ENCODE data around the gene LANCL2. TPM values are rescaled to one million over a fixed set of nuclear protein-coding genes. Genes with fewer than 3 reads are reported as not detected.

LANCL2 gene
- total and polyA plus RNA-seq, 2 experiments from 2014 or later: 11.7 to 13.8 TPM

DNA sequence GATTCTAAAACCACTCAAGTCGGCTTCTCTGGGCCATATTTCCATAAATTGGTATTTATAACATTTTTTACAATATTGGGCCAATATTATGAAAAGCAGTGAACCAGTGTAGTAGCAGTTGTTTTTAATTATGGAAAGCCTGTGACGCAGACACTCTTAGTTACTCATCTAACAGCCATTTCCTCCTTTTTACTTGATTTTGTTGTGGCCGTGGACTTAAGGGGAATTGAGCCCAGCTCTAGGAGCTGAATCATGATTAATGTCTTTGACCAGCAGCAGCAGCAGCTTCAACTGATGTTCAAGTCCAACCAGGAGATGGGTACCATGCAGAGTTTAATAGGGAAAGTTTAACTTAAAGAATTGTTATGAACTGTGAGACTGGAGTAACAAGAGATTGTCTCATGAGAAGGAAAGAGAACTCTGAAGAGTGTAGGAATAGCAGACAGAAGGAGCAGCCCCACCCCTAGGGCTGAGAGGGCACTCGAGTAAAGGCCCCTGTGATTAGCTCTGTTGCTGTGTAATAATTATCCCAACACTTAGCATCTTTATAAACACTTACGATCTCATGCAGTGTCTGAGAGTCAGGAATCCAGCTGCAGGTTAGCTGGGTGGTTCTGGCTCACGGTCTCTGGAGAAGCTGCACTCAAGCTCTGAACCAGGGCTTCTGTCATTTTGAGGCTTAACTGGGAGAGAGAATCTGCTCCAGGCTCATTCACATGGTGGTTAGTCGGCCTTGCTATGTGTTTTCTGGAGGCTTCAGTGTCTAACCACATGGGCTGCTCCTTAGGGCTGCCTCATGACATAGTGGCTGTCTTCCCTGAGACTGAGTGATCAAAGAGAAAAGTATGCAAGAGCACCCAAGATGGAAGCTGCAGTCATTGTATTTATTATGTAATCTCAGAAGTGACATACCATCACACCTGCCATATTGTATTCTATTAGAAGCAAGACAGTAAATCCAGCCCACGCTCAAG is 4.6 kb downstream of the LANCL2 start:
- Histone ChIP-seq H3F3A (ENCODE audit: insufficient read depth) (peaks cover 11% of the 10 kb centered on the region), H3K9ac (no peak overlapping the region; the same call in 1 of the 2 replicates), H3K4me2 (ENCODE audit: unreplicated experiment) (no peak overlapping the region), H3K27ac (no peak overlapping the region), H3K27me3 (replicated peaks; ENCODE audit: insufficient read depth) (no peaks in the 10 kb centered on the region), H3K9me2 (ENCODE audit: insufficient read depth) (no peaks in the 10 kb centered on the region), H3K36me3 (ENCODE audit: low read depth) (no peaks in the 10 kb centered on the region), H3K79me2 (ENCODE audit: insufficient read depth) (peaks cover 54% of the 10 kb centered on the region), H3K9me3 (ENCODE audit: low read depth) (no peaks in the 10 kb centered on the region), H3K4me3 (peak overlapping the region; percentile 41), H3K4me1 (ENCODE audit: insufficient read depth) (peaks cover 23% of the 10 kb centered on the region), H2AFZ (0 out of 2 replicates have a peak overlapping the region, but pooled peaks have one; percentile 1), H4K20me1 (ENCODE audit: insufficient read depth) (no peaks in the 10 kb centered on the region)
- in situ Hi-C loops (cut with MboI): no loop called here
- WGBS, 2 experiments (ENCODE audit: low coverage in 1 of 2, low lambda C conversion rate in 2 of 2, missing lambda C conversion rate in 2 of 2): 45 to 46% methylated on average over 8 of the region's 8 CpGs
- TF ChIP-seq EZH2 (IDR thresholded peaks at IDR 0.05; ENCODE audit: insufficient read depth, poor library complexity, severe bottlenecking) (no peak), EZH2phosphoT487 (IDR thresholded peaks at IDR 0.05; ENCODE audit: insufficient read depth, low read depth) (no peak)
- DNase-seq: peak; percentile 97

DNA sequence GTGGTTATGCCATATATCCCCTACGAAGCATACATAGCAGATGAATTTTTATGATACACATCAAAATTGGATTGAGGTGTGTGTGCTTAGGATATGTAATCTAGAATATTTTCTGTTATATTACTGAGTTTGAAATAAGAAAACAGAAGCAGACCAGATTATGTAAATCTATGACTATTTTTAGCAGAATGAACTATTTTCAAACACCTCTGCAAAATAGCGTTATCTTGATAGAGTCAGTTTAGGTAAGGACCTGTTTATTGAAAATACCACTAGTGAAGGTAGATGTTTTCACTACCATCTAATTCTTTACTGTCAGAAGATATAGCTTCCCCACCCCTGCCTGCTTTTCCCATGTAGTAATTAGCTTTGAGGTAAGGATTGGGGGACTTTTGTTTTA is 9.1 kb downstream of the LANCL2 start:
- Histone ChIP-seq H3K36me3 (ENCODE audit: low read depth) (no peaks in the 10 kb centered on the region), H2AFZ (no peak overlapping the region), H3K4me3 (no peak overlapping the region), H3K9me3 (ENCODE audit: low read depth) (no peaks in the 10 kb centered on the region), H3K9me2 (ENCODE audit: insufficient read depth) (no peaks in the 10 kb centered on the region), H3K4me1 (ENCODE audit: insufficient read depth) (peaks cover 11% of the 10 kb centered on the region), H3K79me2 (ENCODE audit: insufficient read depth) (peaks cover 54% of the 10 kb centered on the region), H4K20me1 (ENCODE audit: insufficient read depth) (no peaks in the 10 kb centered on the region), H3F3A (ENCODE audit: insufficient read depth) (peaks cover 11% of the 10 kb centered on the region), H3K9ac (no peak overlapping the region), H3K4me2 (ENCODE audit: unreplicated experiment) (no peak overlapping the region), H3K27me3 (replicated peaks; ENCODE audit: insufficient read depth) (no peaks in the 10 kb centered on the region), H3K27ac (no peak overlapping the region)
- in situ Hi-C loops (cut with MboI): no loop called here
- DNase-seq: no peak
- WGBS, 2 experiments (ENCODE audit: low coverage in 1 of 2, low lambda C conversion rate in 2 of 2, missing lambda C conversion rate in 2 of 2): 95 to 98% methylated on average over 2 of the region's 2 CpGs
- no peak for TF ChIP-seq EZH2phosphoT487 (IDR thresholded peaks at IDR 0.05; ENCODE audit: insufficient read depth, low read depth)
- TF ChIP-seq EZH2 (IDR thresholded peaks at IDR 0.05; ENCODE audit: insufficient read depth, poor library complexity, severe bottlenecking): no peak

DNA sequence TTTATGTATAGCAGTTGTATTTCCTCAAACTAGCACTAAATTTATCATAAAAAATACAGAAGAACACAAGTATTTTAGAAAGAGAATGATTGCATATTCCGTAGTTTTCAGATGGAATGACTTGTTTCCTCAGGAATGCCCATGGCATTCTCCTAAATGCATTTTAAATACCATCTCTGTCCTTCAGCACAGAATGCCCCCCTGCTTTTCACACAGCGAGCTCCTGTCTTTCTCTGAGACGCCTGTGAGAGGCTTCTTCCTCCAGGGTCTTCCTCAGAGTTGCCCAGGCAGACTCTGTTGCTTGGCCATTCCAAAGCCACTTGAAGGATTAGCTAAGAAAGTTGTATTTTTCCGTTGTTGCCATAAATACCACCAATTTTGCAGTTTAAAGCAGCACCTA is 10.1 kb downstream of the LANCL2 start:
- Histone ChIP-seq H3K79me2 (ENCODE audit: insufficient read depth) (peaks cover 58% of the 10 kb centered on the region), H3K27ac (no peak overlapping the region)
- no peak for DNase-seq

DNA sequence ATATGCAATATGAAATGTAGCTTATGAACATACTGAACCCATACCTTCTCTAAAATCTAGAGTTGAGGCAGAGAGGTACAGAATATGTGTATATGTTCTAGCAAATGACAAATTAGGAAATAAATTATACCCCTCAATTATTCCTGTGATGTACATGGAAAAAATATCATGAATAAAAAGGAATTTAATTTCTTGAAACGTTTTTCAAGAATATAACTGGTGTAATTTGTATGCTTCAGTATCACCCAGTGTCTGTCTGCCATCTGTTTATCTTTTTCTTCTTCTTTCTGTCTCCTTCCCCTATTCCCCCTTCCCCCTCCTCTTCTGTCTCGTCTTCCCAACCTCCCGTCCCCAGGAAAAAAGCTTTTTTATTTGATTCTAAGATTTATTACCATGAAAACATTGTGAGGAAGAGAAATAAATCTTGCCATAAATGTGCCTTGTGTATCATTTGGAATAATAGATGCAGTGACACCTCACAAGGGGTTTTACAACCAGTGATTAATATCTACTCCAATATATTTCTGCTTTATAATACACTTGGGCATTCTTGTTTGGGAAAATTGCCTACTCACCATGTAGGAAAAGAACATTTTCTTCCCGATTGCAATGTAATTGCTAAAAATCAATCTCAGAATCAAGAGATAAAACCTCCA is 12.2 kb downstream of the LANCL2 start:
- Histone ChIP-seq H3K4me1 (ENCODE audit: insufficient read depth) (no peaks in the 10 kb centered on the region), H3K9ac (no peak overlapping the region), H3K27me3 (replicated peaks; ENCODE audit: insufficient read depth) (no peaks in the 10 kb centered on the region), H3K4me3 (no peak overlapping the region), H3K27ac (no peak overlapping the region), H3K79me2 (ENCODE audit: insufficient read depth) (peaks cover 48% of the 10 kb centered on the region), H3K9me2 (ENCODE audit: insufficient read depth) (no peaks in the 10 kb centered on the region), H3K4me2 (ENCODE audit: unreplicated experiment) (no peak overlapping the region), H2AFZ (no peak overlapping the region), H3F3A (ENCODE audit: insufficient read depth) (no peaks in the 10 kb centered on the region), H3K36me3 (ENCODE audit: low read depth) (no peaks in the 10 kb centered on the region), H4K20me1 (ENCODE audit: insufficient read depth) (no peaks in the 10 kb centered on the region), H3K9me3 (ENCODE audit: low read depth) (no peaks in the 10 kb centered on the region)
- in situ Hi-C loops (cut with MboI): no loop called here
- TF ChIP-seq EZH2phosphoT487 (IDR thresholded peaks at IDR 0.05; ENCODE audit: insufficient read depth, low read depth) (no peak), EZH2 (IDR thresholded peaks at IDR 0.05; ENCODE audit: insufficient read depth, poor library complexity, severe bottlenecking) (no peak)
- DNase-seq: no peak
- 74 to 76% methylated on average over 4 of the region's 4 CpGs for WGBS, 2 experiments (ENCODE audit: low coverage in 1 of 2, low lambda C conversion rate in 2 of 2, missing lambda C conversion rate in 2 of 2)

More for the DNA sequence above, 10.1 kb downstream of the LANCL2 start:
- no peaks in the 10 kb centered on the region for H3K9me2 ChIP-seq (ENCODE audit: insufficient read depth)
- no peaks in the 10 kb centered on the region for H4K20me1 ChIP-seq (ENCODE audit: insufficient read depth)
- peaks cover 4% of the 10 kb centered on the region for H3F3A ChIP-seq (ENCODE audit: insufficient read depth)
- H2AFZ ChIP-seq: no peak overlapping the region
- peaks cover 4% of the 10 kb centered on the region for H3K4me1 ChIP-seq (ENCODE audit: insufficient read depth)
- no peaks in the 10 kb centered on the region for H3K9me3 ChIP-seq (ENCODE audit: low read depth)
- no peak overlapping the region for H3K9ac ChIP-seq
- H3K27me3 ChIP-seq (replicated peaks; ENCODE audit: insufficient read depth): no peaks in the 10 kb centered on the region
- H3K4me3 ChIP-seq: no peak overlapping the region
- WGBS, 2 experiments (ENCODE audit: low coverage in 1 of 2, low lambda C conversion rate in 2 of 2, missing lambda C conversion rate in 2 of 2): 91 to 94% methylated on average over 4 of the region's 4 CpGs
- no peaks in the 10 kb centered on the region for H3K36me3 ChIP-seq (ENCODE audit: low read depth)
- TF ChIP-seq EZH2phosphoT487 (IDR thresholded peaks at IDR 0.05; ENCODE audit: insufficient read depth, low read depth) (no peak), EZH2 (IDR thresholded peaks at IDR 0.05; ENCODE audit: insufficient read depth, poor library complexity, severe bottlenecking) (no peak)
- no peak overlapping the region for H3K4me2 ChIP-seq (ENCODE audit: unreplicated experiment)
- in situ Hi-C loops (cut with MboI): no loop called here

Measured in GM23248 (cell line).